OCI-LY7 (cell line): Measurements from ENCODE around the gene SCAND1.

Experiments used
- EZH2phosphoT487 ChIP-seq: fragments of 200-600 bp; sonication (generic); IDR thresholded peaks from 2 replicates; pipeline ENCODE4 v1.6.1; 2018; ENCODE audit warnings: low read depth, borderline replicate concordance, mild to moderate bottlenecking, mixed run types, antibody characterized with exemption, low read length, moderate library complexity, mixed read lengths
- TF ChIP-seq, protein P1 (sequence below): fragments of 200-600 bp; sonication (generic); conservative IDR thresholded peaks from 2 replicates; pipeline ENCODE4 v1.5.1; 2014; ENCODE audit warnings: mild to moderate bottlenecking, antibody characterized with exemption, low read length, moderate library complexity, mixed read lengths

DNA sequence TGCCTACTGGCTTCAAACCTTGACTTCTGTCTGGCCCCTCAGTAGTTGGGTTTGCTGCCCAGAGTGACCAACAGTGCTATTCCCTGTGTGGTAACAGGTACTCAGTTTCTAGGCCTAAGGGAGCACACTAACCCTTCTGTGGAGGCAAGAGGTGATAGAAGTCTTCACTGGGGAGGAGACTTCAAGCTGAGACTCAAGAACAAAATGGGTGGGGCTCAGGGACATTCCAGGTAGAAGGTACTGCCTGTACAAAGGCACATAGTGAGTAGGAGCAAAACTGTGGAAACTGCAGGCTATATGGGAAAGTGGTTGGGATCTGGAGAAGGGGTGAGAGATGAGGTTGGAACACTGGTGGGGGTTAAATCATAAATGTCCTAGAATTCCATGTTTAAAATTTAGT, 2.3 kb upstream of the SCAND1 start:
- TF ChIP-seq, protein P1, sequence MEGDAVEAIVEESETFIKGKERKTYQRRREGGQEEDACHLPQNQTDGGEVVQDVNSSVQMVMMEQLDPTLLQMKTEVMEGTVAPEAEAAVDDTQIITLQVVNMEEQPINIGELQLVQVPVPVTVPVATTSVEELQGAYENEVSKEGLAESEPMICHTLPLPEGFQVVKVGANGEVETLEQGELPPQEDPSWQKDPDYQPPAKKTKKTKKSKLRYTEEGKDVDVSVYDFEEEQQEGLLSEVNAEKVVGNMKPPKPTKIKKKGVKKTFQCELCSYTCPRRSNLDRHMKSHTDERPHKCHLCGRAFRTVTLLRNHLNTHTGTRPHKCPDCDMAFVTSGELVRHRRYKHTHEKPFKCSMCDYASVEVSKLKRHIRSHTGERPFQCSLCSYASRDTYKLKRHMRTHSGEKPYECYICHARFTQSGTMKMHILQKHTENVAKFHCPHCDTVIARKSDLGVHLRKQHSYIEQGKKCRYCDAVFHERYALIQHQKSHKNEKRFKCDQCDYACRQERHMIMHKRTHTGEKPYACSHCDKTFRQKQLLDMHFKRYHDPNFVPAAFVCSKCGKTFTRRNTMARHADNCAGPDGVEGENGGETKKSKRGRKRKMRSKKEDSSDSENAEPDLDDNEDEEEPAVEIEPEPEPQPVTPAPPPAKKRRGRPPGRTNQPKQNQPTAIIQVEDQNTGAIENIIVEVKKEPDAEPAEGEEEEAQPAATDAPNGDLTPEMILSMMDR: no peak
- TF ChIP-seq EZH2phosphoT487: no peak
